Natural killer cell (primary cell): ENCODE measurements around the gene SPRYD3. TPM values are rescaled to one million over a fixed set of nuclear protein-coding genes. Genes with fewer than 3 reads are reported as not detected.
A peak's percentile ranks its signal among the peaks of the same experiment; 100 is the strongest.

Source experiments
- ATAC-seq, 3 donors: fragments of 150-1000 bp in 2 of 3; fragments of 200-7000 bp in 1 of 3; cut with Tn5 transposase; 1 replicate in 1 of 3; 2 replicates in 2 of 3; pipeline ENCODE4 v1.10.0; 2021; ENCODE audit warnings: mild to moderate bottlenecking in 2 of 3, moderate library complexity in 2 of 3
- DNase-seq, 2 donors: peaks; one replicate each; pipeline versions ENCODE4 v3.0.0 to v3.0.0-alpha.2; 2013 to 2021; ENCODE audit warnings: mixed read lengths in 1 of 2
- H3K27ac ChIP-seq: one replicate; pipeline ENCODE4 v1.5.1; 2013; ENCODE audit warnings: mild to moderate bottlenecking, low read length
- H3K27me3 ChIP-seq: one replicate; pipeline ENCODE4 v1.6.1; 2013; ENCODE audit warnings: low read length; ENCODE audit not compliant: control insufficient read depth, insufficient read depth
- H3K36me3 ChIP-seq: one replicate; pipeline ENCODE4 v1.6.1; 2013; ENCODE audit warnings: low read length; ENCODE audit not compliant: control insufficient read depth, insufficient read depth
- H3K4me1 ChIP-seq: one replicate; pipeline ENCODE4 v1.6.1; 2013; ENCODE audit warnings: low read length; ENCODE audit not compliant: control insufficient read depth, insufficient read depth
- H3K4me3 ChIP-seq: one replicate; pipeline ENCODE4 v1.5.1; 2013; ENCODE audit warnings: low read length
- H3K9me3 ChIP-seq: one replicate; pipeline ENCODE4 v1.6.1; 2013; ENCODE audit warnings: low read length; ENCODE audit not compliant: control insufficient read depth, insufficient read depth
- H3K27ac Mint-ChIP-seq, 2 donors: one replicate each; pipeline ENCODE4 v1.8.0; 2022; ENCODE audit warnings: mild to moderate bottlenecking in 2 of 2, mixed read lengths in 2 of 2, moderate library complexity in 1 of 2
- H3K27me3 Mint-ChIP-seq, 2 donors: one replicate each; pipeline ENCODE4 v1.8.0; 2022; ENCODE audit warnings: low read depth in 2 of 2, mixed read lengths in 2 of 2
- H3K36me3 Mint-ChIP-seq: one replicate; pipeline ENCODE4 v1.8.0; 2022; ENCODE audit warnings: mixed read lengths
- H3K4me1 Mint-ChIP-seq, 2 donors: one replicate each; pipeline ENCODE4 v1.8.0; 2022; ENCODE audit warnings: mixed read lengths in 2 of 2
- H3K4me3 Mint-ChIP-seq: one replicate; pipeline ENCODE4 v1.8.0; 2022; ENCODE audit warnings: mild to moderate bottlenecking, moderate library complexity, mixed read lengths
- H3K9me3 Mint-ChIP-seq, 2 donors: one replicate each; pipeline ENCODE4 v1.8.0; 2022; ENCODE audit warnings: mixed read lengths in 2 of 2
- WGBS: methylation state at CpG from one replicate; pipeline ENCODE4 v1.1.7; 2013; ENCODE audit warnings: missing lambda C conversion rate; ENCODE audit not compliant: insufficient coverage; 5-methylcytosine and 5-hydroxymethylcytosine counted together
- intact Hi-C: fragments of 100-400 bp; cut with micrococcal nuclease; formaldehyde crosslinking; loops from one replicate; pipeline ENCODE4 v1.14.2; 2022
- total RNA-seq, 4 donors: library from RNA; stranded (reverse); fragments of 120-200 nt in 1 of 4; gene quantifications; one replicate each; pipeline versions ENCODE4 v1.2.3 to v1.2.4, GENCODE V29; 2013 to 2022
- TF ChIP-seq, protein P1 (sequence below): fragments of 200-600 bp; IDR thresholded peaks from one replicate; pipeline ENCODE4 v1.8.0; 2022; ENCODE audit warnings: antibody characterized with exemption

Gene SPRYD3
- total RNA-seq, 3 donors from 2014 or later (not counting 1 experiment from before 2014, with no cell fraction given) = 32.6 to 48.0 (median 42.6) TPM

DNA sequence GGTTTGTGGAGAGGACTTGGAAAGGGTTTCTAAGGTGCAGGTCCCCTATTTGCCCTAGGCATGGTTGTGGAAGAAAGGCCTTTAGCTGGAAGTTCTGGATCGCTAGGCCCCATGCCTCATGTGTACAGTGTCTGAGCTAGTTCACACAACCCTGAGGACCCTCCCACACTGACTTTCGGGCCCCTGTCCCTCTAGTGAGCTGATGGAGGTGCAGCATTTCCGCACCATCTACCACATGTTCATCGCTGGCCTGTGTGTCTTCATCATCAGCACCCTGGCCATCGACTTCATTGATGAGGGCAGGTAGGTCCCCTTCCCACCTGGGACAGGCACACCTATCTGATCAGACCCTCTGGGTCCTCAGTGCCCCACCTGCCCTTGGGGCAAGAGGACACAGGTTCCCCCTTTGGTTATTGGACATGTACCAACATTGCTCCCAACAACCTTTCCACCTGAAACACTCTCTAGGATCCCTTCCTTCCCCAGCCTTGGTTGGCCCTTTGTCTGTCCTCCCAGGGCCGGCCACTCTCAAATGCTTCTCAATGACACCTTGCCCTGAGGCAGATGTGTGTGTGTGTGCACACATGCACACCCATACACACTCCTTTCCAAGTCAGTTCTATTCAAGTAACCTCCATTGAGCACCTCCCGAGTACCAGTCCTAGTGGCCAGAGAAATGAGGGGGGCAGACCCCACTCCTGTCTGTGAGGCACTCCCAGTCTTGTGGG is 26.7 kb upstream of the SPRYD3 start:
- TF ChIP-seq, protein P1, sequence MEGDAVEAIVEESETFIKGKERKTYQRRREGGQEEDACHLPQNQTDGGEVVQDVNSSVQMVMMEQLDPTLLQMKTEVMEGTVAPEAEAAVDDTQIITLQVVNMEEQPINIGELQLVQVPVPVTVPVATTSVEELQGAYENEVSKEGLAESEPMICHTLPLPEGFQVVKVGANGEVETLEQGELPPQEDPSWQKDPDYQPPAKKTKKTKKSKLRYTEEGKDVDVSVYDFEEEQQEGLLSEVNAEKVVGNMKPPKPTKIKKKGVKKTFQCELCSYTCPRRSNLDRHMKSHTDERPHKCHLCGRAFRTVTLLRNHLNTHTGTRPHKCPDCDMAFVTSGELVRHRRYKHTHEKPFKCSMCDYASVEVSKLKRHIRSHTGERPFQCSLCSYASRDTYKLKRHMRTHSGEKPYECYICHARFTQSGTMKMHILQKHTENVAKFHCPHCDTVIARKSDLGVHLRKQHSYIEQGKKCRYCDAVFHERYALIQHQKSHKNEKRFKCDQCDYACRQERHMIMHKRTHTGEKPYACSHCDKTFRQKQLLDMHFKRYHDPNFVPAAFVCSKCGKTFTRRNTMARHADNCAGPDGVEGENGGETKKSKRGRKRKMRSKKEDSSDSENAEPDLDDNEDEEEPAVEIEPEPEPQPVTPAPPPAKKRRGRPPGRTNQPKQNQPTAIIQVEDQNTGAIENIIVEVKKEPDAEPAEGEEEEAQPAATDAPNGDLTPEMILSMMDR = no peak
- H3K4me1 Mint-ChIP-seq = peaks cover 11 to 14% of the 10 kb centered on the region in 2 donors

DNA sequence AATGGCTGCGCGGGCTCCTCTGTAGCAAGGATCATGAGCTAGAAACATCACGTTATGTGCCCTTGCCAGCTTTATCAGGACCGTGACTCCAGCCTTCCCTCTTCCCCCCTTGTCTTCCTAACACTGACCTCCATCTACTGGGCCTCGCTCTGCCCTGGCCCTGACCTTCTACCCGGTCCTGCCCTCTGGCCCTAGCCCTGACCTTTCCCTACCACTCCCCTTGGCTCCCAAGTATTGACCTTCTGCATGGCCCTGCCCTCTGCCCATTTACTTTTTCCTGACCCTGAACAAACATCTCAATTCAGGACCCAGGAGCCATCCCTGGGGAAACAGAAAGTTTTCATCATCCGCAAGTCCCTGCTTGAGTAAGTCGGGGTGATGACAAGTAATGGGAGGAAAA is 26.1 kb upstream of the SPRYD3 start:
- Mint-ChIP-seq H3K4me3 (no peak overlapping the region), H3K27me3 (no peaks in the 10 kb centered on the region), H3K36me3 (no peaks in the 10 kb centered on the region), H3K27ac (no peak overlapping the region), H3K9me3 (no peaks in the 10 kb centered on the region), H3K4me1 (peaks cover 11 to 14% of the 10 kb centered on the region in 2 donors)
- 99% methylated on average over 8 of the region's 8 CpGs for WGBS
- Histone ChIP-seq H3K27me3 (no peaks in the 10 kb centered on the region), H3K36me3 (no peaks in the 10 kb centered on the region), H3K9me3 (no peaks in the 10 kb centered on the region), H3K4me3 (no peak overlapping the region), H3K4me1 (peaks cover 27% of the 10 kb centered on the region), H3K27ac (no peak overlapping the region)
- TF ChIP-seq, protein P1 = no peak
- no peak for DNase-seq
- intact Hi-C loops = no loop called here
- no peak for ATAC-seq

More for the DNA sequence above, 26.7 kb upstream of the SPRYD3 start:
- 78% methylated on average over 7 of the region's 7 CpGs for WGBS
- no peaks in the 10 kb centered on the region for H3K36me3 Mint-ChIP-seq
- no peaks in the 10 kb centered on the region for H3K27me3 Mint-ChIP-seq
- Histone ChIP-seq H3K27ac (no peak overlapping the region), H3K9me3 (no peaks in the 10 kb centered on the region), H3K4me1 (peaks cover 27% of the 10 kb centered on the region), H3K27me3 (no peaks in the 10 kb centered on the region), H3K4me3 (no peak overlapping the region), H3K36me3 (no peaks in the 10 kb centered on the region)
- intact Hi-C loops = no loop called here
- H3K9me3 Mint-ChIP-seq = no peaks in the 10 kb centered on the region
- no peak overlapping the region for H3K27ac Mint-ChIP-seq
- H3K4me3 Mint-ChIP-seq = no peak overlapping the region
- no peak for DNase-seq
- ATAC-seq = no peak

DNA sequence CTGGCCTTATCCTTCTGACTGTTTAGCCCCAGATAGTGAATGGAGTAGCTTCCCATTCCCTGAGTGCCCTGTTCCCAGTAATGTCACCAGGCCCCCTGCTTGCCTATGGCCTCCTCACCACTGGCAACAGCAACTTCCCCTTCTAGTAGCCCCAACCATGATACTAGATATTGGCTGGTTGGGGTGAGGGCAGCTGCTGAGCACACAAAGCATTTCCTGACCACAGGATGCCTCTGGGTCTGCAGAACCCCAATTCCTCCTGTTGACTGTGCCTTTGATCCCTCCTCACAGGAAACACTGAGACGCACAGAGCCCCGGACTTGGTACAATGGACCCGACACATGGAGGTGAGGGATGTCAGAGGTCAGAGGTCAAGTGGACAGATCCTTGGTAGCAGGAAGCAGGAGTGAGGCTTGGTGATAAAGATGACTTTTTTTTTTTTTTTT is 24.7 kb upstream of the SPRYD3 start:
- peaks cover 17 to 22% of the 10 kb centered on the region in 2 donors for H3K4me1 Mint-ChIP-seq
- 3% methylated on average over 3 of the region's 3 CpGs for WGBS
- H3K36me3 Mint-ChIP-seq = no peaks in the 10 kb centered on the region
- Histone ChIP-seq H3K4me1 (peaks cover 33% of the 10 kb centered on the region), H3K9me3 (no peaks in the 10 kb centered on the region), H3K27me3 (no peaks in the 10 kb centered on the region), H3K27ac (peak overlapping the region; percentile 46), H3K4me3 (no peak overlapping the region), H3K36me3 (no peaks in the 10 kb centered on the region)
- intact Hi-C loops = no loop called here
- no peaks in the 10 kb centered on the region for H3K9me3 Mint-ChIP-seq
- H3K4me3 Mint-ChIP-seq = no peak overlapping the region
- ATAC-seq (peak in 2 of 3 donors; percentile 11 to 37), DNase-seq (peak in 1 of 2 donors; percentile 46)
- TF ChIP-seq, protein P1 = no peak
- H3K27me3 Mint-ChIP-seq = no peaks in the 10 kb centered on the region
- H3K27ac Mint-ChIP-seq = no peak overlapping the region
